ENCODE measurements around the gene RYR2.

The RYR2 gene

DNA sequence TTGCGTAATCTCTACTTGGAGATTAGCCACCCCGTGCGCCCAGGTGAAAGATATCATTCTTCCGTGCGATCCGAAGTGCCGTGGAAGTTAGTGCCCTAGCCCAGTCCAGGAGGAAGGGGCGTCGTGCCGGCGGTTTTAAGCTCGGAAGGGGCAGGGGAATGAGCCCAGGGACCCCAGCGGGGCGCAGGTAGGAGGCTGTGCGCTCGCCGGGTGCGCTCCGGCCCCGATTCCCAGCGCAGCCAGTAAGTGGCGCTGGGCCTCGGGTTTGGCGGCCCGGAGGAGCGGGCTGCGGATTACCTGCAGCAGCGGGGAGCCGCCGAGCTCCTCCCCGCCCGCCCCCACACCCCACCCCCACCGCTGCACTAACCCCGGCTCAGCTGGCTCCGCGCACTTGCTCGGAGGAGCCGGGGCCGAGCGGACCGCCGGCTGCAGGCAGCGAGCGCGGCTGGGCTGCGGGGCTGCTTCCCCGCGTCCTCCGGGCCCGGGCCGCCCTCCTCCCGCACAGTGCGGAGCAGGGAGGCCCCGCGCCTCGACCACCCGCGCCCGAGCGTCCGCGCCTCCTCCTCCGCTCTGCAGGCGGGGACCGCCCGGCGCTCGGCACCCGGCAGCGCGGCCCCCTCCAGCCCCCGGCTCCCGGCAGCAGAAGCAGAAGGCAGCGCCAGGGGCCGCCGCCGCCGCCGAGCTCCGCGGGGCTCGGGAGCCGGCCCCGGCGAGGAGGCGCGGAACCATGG lies at the start of gene RYR2:
Gene RYR2 (plus strand): TSS at position 390 of the 731 bp plus-strand sequence. CDS start 338 bp downstream, at position 728.
- DNase-seq, result no peak

GRCh38 chr1:236992449-236992848 lies 49.5 kb upstream of the RYR2 start:
- DNase-seq, result no peak

- DNase-seq, result no peak
These were observed 47.5 kb upstream of the RYR2 start for GRCh38 chr1:236994450-236994849.

DNA sequence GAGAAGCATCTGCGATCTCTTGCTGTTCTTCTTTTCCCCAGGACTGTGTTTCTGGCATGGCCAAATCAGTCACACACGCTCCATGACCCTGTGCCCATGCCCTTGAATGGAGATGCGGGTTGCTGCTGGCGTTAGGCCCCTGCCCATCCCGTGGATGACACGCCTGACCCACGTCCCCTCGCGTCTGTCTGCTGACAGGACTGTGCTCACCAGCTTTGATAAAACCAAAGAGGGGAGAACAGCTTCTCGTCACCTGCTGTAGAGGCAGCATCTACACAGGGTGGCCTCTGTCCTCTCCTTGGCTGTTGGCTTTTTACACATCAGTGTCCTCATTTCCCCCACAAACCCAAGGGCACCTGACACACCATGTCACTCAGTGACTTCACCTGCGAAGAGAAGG lies 44.6 kb upstream of the RYR2 start:
- no peak for DNase-seq

GRCh38 chr1:236997882-236998281 lies 44.1 kb upstream of the RYR2 start:
- DNase-seq, result no peak

DNA sequence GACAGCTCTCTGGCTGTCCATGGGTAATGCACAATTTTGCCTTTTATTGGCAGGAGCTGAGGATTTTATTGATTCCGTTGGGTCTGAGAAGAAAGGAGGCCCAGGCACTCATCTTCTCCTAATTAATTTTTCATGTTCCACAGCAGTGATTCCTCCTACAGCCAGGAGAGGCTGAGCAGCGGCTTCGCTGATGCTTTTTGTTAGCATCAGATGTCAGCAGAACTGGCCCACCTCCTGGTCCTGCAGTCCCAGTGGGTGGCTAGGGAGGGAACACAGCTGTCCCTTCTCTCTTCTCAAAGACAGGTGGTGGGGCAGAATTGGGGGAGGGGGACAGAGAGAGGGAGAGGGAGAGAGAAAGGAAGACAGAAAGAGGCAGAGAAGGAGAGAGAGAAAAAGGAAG lies 43.4 kb upstream of the RYR2 start:
- DNase-seq, result no peak

DNA sequence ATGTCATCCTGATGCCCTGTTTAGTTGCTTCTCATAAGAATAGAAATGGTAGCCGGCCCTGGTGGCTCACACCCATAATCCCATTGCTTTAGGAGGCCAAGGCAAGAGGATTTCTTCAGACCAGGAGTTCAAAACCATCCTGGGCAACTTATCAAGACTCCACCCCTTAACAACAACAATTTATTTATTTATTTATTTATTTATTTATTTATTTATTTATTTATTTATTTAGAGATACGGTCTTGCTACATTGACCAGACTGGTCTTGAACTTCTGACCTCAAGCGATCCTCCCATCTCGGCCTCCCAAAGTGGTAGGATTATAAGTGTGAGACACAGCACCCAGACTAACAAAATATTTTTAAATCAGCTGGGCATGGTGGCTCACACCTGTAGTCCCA lies 41.8 kb upstream of the RYR2 start:
- no peak for DNase-seq

DNA sequence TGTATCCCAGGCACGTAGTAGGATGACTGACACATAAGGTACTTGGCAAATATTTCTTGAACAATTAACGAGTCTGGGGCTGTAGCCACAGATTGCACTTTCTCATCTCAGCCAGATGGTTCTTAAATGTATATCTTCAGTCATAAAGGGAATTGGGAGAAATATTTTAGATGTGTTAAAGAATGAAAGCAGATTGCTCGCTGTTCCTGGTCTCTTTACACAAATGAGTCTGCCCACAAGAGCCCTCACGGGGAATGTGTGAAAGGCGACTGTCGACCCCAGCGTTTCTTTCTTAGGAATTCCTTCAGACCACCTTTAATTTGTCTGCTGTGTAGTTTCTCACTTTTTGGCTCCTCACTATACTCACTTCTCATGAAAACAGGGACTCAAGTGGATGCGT lies 38.5 kb upstream of the RYR2 start:
- no peak for DNase-seq

DNA sequence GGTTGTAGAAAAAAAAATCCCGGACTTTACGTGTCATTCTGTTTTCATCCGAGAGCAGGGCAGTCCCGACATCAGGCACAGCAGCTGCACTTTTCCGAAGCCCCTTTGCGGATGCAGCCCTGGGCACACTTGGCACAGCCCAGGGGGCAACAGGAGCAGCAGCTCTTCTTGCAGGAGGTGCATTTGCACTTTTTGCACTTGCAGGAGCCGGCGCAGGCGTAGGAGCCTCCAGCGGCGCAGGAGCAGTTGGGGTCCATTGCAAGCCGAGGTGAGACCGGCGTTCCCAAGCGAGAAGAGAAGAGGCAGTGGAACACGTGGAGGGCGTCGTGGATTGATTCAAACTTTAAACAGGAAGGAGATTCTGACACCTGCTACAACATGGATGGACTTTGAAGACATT lies 37.9 kb upstream of the RYR2 start, which contains the start of gene MT1HL1:
Gene MT1HL1 (minus strand): TSS at position 326 of the 400 bp plus-strand sequence. CDS start 69 bp downstream, at position 257.
- no peak for DNase-seq

DNA sequence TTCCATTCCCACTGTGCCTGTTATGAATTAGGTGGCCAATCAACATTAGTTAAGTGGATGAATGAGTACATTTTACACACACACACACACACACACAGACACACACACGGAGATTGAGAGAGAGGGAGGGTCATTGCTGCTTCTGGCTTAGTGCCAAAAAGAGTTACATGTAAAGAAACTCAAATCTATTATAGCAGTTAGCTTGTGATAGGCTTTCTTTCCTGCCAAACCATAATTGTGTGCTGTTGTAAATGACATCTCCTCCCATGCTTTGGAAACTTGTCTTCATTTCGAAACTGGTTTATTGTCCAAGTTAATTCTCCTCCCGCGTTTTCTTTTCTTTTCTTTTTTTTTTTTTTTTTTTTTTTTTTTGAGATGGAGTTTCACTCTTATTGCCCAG lies 36.3 kb upstream of the RYR2 start:
- DNase-seq, result no peak

- DNase-seq, result no peak
These were observed 34.7 kb upstream of the RYR2 start for GRCh38 chr1:237007147-237007881.

DNA sequence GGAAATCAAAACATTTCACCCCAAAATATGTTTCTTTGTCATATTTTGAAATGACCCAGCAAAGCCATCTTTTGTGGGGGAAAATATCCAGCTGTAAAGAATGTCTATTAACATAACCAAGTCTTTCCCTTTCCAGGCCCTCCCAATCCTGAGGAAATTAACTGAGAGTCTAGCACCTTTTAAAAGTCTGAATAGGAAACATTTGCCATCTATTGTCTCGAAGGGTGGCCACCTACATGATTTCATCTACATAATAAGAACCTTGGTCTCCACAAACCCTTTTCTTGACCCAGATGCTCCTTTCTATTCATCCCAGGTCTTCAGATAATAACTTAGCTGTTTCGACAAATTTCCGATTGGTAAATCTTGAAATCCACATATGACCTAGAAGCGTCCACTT lies 32.4 kb upstream of the RYR2 start:
- no peak for DNase-seq

DNA sequence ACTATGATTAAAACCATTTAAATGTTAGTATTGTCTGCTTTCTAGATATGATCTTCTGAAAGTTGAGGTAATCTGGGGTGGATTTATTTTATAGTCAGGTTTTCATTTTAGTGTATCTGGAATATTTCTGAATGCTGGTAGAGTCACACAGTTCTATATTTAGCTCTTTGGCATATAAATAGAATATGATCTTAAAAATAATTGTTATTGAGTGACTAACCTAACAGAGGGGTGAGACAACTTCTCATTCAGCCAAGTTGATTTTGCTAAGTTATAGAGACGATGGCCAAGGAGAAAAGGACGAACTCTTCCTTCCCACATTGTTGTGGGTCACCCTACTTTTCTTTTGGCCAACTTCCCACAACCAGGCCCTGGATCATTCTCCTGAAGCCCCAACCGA lies 30.6 kb upstream of the RYR2 start:
- no peak for DNase-seq

DNA sequence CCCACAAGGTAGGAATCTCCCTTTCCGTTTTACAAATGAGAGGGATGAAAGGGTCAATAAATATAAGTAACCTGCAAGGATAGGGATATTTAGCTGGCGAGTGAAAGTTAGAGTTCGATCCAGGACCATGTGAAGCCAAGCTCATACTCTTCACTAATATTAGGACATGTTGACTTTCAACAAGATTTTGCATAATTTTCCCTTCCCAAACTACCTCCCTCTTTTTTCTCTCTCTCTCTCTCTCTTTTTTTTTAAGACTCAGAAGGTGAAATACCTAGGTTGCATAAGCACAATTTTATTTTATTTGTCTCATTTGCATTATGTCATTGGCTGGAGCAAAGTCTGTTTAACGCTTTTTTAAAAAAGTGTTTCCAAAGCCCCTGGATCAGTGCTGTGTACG lies 29.6 kb upstream of the RYR2 start:
- no peak for DNase-seq

DNA sequence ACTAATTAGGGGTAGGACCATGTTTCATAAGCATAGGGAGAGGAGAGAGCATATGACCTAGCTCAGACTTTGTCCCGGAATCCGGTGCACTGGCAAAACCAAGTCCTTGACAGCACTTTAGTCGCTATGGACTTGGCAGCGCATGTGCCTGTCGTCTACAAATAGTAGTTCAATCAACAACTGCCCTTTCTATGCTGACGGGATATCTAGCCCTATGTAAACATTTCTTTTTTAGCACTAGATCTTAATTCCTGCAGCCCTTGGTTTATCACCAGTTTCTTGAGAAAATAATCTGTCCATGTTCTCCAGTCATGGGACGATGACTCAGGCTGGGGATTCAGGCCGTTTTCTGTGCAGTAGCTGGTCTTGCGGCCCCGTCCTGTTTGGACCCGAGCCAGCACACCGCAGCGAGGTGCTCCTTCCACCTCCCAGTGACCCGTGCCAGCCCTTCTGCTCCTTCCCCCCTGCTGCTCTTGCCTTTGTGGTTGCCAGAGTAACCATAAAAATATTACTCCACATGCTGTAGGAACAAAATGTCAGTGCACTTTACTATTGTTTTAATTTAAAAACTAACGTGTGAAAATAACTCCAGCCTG lies 29.1 kb upstream of the RYR2 start:
- DNase-seq, result no peak

DNA sequence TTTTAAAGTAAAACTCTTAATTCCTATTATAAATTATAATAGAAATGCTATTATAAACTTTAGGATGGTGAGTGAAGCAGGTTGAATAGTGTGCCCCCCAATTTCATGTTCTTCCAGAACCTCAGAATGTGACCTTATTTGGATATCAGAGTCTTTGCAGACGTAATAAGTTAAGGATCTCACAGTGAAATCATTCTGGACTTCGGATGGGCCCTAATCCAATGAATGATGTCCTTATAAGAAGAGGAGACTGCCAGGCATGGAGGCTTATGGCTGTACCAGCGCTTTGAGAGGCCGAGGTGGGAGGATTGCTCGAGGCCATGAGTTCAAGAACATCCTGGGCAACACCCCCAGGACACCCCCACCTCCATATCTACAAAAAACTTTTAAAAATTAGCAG lies 28.4 kb upstream of the RYR2 start:
- no peak for DNase-seq

DNA sequence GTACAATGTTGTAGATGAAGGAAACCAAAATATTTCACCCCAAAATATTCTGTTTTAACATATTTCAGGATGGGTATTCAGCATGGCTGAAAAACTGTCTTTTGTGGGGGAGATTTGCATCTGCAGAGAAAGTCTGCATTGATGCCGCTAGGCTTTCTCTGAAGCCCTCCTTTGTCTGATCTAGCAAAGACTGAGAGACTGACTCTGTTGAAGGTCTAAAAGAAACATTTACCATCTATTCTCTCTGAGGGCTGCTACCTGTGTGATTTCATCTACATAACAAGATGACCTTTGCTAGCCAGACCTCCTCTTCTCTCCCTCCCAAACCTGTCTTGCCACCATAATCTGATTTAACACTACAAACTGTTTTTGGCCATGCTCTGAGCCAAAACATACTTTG lies 25.4 kb upstream of the RYR2 start:
- no peak for DNase-seq

DNA sequence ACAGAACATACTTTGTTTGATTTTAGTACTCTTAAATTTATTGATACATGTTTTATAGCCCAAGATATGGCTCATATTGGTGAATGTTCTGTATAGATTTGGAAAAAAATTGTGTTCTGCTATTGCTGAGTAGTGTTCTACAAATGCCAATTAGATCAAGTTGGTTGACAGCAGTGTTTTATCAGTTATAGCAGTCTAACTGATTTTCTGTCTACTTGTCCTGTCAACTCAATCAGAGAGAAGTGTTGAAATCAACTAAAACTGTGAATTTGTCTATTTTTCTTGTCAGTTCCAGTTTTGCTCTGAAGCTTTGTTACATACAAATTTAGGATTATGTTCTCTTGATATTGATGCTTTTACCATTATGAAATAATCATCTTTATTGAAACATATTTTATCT lies 23.1 kb upstream of the RYR2 start:
- no peak for DNase-seq

- DNase-seq, result no peak
These were observed 16.5 kb upstream of the RYR2 start for GRCh38 chr1:237025358-237026074.

DNA sequence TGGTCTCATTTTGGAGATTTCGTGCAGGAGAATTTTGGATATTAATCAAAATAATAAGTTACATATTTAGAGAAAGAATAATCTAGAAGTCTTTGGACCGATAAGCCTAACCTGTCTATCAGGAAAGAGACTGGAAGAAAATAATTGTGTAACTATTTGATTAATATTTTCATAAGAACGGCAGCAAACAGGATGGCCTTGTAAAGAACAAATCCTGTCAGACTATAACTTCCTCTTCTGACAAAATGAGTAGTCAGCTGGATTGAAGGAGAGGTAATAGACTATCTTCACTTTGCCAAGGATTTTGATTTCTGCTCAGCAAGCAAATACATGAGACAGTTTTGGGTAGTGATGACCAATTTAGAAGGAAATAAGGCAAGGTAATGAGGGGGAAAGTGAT lies 12.7 kb upstream of the RYR2 start:
- DNase-seq, result no peak

DNA sequence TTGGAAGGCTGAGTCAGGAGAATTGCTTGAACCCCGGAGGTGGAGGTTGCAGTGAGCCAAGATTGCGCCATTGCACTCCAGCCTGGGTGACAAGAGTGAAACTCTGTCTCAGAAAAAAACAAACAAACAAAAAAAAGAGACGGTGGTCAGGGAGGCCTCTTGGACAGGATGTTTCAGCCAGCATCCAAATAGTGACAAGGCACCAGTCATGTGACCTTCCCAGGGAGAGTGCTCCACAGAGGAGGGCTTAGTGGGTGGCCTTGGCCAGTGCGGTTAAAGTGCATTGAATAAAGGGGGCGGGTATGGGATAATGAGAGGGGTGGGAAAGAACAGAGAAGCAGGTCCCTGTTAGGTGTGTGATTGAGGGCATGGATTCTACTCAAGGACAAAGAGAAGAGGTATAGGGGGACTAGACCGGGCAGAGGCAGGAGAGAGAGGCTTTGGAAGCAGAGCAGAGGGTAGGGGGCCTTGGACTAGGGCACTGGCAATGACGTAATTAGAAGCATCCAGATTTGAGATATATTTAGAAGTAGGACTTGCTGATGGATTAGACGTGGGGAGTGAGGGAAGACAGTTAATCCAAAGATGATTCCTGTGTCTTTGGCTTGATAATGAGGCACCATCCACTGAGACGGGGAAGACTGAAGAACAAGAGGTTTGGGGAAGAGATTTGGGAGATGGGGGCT lies 12.0 kb upstream of the RYR2 start:
- no peak for DNase-seq

- DNase-seq, result no peak
These were observed 10.5 kb upstream of the RYR2 start for GRCh38 chr1:237031480-237031879.

DNA sequence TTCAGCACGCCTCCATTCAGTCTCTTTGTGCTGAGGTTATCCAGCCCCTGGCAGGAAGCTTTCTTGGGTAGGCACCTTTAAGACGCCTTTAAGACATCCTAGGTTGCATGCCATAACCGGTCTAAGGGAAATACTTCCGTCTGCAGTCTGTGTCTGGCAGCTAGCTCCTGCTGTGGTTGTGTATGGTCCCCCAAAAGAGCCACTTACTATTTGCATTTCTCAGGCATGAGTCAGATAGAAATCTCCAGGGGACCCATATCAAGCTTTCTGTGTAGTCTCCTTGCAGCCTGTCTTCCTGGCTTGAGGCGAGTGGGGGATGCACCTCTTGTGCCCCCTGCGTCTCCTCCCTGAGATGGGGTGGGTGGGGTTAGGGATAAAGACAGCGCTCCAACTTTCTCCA lies 10.0 kb upstream of the RYR2 start:
- DNase-seq, result no peak

Measured in activated CD4-positive, alpha-beta T cell treated with anti-CD3 and anti-CD28 coated beads, Interleukin-2, amount 50 U/mL, for 4 hours (primary cell).